Astrocyte of the spinal cord (primary cell): Measurements from ENCODE around the gene GALNT18.

Source experiments
- DNase-seq: peaks from one replicate; pipeline ENCODE4 v3.0.0; 2011; ENCODE audit warnings: low read depth, low spot score
- H3K4me3 ChIP-seq: 2 replicates; pipeline ENCODE4 v1.5.1; 2011; ENCODE audit warnings: low read depth, mild to moderate bottlenecking, low read length, moderate library complexity
- in situ Hi-C: cut with HindIII; loops from 2 replicates; pipeline ENCODE4 v1.10.0; 2017; ENCODE audit warnings: low sequenced_read_pairs
- TF ChIP-seq, protein P1 (sequence below): IDR thresholded peaks from 2 replicates; pipeline ENCODE4 v1.5.1; 2012; ENCODE audit warnings: low read depth, mild to moderate bottlenecking, low read length, inconsistent platforms

The GALNT18 gene

DNA sequence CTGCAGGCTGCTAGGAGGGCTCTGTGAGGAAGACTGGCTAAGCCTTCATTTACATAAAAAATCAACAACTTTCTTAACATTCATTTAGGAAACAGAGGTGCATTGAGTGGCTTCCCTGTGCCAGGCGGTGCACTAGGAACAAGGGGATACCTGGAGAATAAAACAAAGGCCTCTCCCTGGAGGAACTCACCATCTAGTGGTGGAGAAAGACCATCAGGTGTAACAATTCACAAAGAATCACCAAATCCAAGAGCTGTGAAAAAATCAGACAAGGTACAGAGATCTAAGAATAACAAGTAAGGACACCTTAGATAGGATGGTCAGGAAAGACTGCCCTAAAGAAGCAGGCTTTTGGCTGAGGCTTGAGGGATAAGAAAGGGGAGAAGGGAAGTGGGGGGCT, 309.1 kb downstream of the GALNT18 start:
- TF ChIP-seq, protein P1, sequence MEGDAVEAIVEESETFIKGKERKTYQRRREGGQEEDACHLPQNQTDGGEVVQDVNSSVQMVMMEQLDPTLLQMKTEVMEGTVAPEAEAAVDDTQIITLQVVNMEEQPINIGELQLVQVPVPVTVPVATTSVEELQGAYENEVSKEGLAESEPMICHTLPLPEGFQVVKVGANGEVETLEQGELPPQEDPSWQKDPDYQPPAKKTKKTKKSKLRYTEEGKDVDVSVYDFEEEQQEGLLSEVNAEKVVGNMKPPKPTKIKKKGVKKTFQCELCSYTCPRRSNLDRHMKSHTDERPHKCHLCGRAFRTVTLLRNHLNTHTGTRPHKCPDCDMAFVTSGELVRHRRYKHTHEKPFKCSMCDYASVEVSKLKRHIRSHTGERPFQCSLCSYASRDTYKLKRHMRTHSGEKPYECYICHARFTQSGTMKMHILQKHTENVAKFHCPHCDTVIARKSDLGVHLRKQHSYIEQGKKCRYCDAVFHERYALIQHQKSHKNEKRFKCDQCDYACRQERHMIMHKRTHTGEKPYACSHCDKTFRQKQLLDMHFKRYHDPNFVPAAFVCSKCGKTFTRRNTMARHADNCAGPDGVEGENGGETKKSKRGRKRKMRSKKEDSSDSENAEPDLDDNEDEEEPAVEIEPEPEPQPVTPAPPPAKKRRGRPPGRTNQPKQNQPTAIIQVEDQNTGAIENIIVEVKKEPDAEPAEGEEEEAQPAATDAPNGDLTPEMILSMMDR: peak; percentile 1
- no peak for DNase-seq
- no peak overlapping the region for H3K4me3 ChIP-seq
- in situ Hi-C loops: no loop called here

GRCh38 chr11:11311169-11311568, 310.6 kb downstream of the GALNT18 start:
- DNase-seq: no peak
- TF ChIP-seq, protein P1: no peak
- in situ Hi-C loops: no loop called here
- no peak overlapping the region for H3K4me3 ChIP-seq

- TF ChIP-seq, protein P1: no peak
- DNase-seq: no peak
- no peak overlapping the region for H3K4me3 ChIP-seq
- in situ Hi-C loops: no loop called here
Observed at GRCh38 chr11:11309906-11310305, 311.9 kb downstream of the GALNT18 start.

DNA sequence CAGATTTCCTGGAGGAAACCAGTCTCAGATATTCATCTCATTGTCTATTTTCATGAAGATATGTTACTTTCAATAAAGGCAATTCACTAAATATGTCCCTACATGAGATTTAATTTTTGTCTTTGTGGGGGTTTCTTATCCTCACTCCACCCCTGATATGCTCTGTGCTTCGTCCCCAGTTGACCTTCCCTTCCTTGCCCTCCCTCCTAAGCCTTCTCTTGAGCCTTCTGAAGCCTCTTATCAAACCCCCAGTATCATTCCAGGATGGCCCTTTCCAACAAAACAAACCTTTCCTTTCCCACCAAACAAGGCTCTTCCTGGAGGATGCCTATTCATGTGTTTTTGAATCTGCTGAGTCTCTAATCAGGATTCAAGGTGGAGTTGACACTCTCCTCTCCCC, 313.6 kb downstream of the GALNT18 start:
- no peak overlapping the region for H3K4me3 ChIP-seq
- TF ChIP-seq, protein P1: no peak
- in situ Hi-C loops: no loop called here
- no peak for DNase-seq

GRCh38 chr11:11306855-11307254, 314.9 kb downstream of the GALNT18 start:
- no peak overlapping the region for H3K4me3 ChIP-seq
- in situ Hi-C loops: no loop called here
- DNase-seq: no peak
- TF ChIP-seq, protein P1: no peak

DNA sequence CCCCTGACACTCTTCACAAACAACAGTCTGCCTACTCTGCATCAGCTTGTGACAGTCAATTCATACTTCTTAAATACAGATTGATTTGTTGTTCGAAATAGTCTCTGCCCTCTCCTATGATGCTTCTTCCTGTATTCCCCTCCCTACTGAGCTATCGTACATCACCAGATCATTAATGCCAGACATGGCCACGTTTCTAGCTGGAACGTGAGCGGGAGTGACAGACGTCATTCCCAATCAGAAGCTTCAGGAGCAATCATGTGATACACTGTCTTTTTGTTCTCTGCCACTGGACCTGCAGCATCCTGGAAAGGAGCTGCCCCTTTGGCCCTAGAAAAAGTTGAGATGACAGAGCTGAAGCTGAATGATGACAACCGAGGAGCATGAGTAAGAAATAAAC, 317.3 kb downstream of the GALNT18 start:
- in situ Hi-C loops: no loop called here
- TF ChIP-seq, protein P1: no peak
- H3K4me3 ChIP-seq: no peak overlapping the region
- DNase-seq: no peak

- in situ Hi-C loops: no loop called here
- TF ChIP-seq, protein P1: no peak
- no peak overlapping the region for H3K4me3 ChIP-seq
- DNase-seq: no peak
Observed at GRCh38 chr11:11302565-11302964, 319.2 kb downstream of the GALNT18 start.
